Urinary bladder (tissue), 4 donors: ENCODE data around the gene SBK2. TPM values are rescaled to one million over a fixed set of nuclear protein-coding genes. Genes with fewer than 3 reads are reported as not detected.
"Not testable (repeated sequence)": the region's sequence is repeated elsewhere in the genome, so short reads cannot be mapped to it uniquely, and the experiment has no call there.

ENCODE experiments used
- DNase-seq: peaks from one replicate; pipeline ENCODE4 v3.0.0-alpha.2; 2015; ENCODE audit errors: extremely low spot score
- H3K27ac ChIP-seq: one replicate; pipeline ENCODE4 v1.5.1; 2013; ENCODE audit warnings: low read depth, mild to moderate bottlenecking, moderate library complexity
- H3K36me3 ChIP-seq: one replicate; pipeline ENCODE4 v1.6.1; 2013; ENCODE audit warnings: mild to moderate bottlenecking, moderate library complexity; ENCODE audit not compliant: insufficient read depth
- H3K4me1 ChIP-seq: one replicate; pipeline ENCODE4 v1.6.1; 2013; ENCODE audit warnings: mild to moderate bottlenecking, moderate library complexity; ENCODE audit not compliant: insufficient read depth
- H3K4me3 ChIP-seq: one replicate; pipeline ENCODE4 v1.5.1; 2013; ENCODE audit warnings: low read depth, low read length
- WGBS: extraction: QIAGEN DNeasy Blood & Tissue Kit; methylation state at CpG from one replicate; pipeline ENCODE4 v1.1.7; 2013; 5-methylcytosine and 5-hydroxymethylcytosine counted together
- polyA plus RNA-seq: library from polyadenylated mRNA; stranded (reverse); fragments of 200-250 nt; gene quantifications from one replicate; pipeline ENCODE4 v1.2.3, GENCODE V29; 2013
- total RNA-seq: library from RNA; depleted of rRNA; stranded (reverse); fragments of >200 nt; gene quantifications from one replicate; pipeline ENCODE4 v1.2.3, GENCODE V29; 2014
- donor health status: healthy with polysubstance abuse.
- donor health status: healthy.

Gene SBK2
- total and polyA plus RNA-seq, 2 donors, result not detected

- Histone ChIP-seq H3K4me1 (no peaks in the 10 kb centered on the region), H3K36me3 (peaks cover 3% of the 10 kb centered on the region), H3K4me3 (no peak overlapping the region), H3K27ac (no peak overlapping the region)
- no peak for DNase-seq
- WGBS, result 90% methylated on average over 5 of the region's 5 CpGs
Measured at GRCh38 chr19:55576746-55577145, 39.8 kb upstream of the SBK2 start.

- 90% methylated on average over 6 of the region's 6 CpGs for WGBS
- H3K36me3 ChIP-seq, DNase-seq, H3K27ac ChIP-seq, H3K4me1 ChIP-seq, H3K4me3 ChIP-seq: not testable (repeated sequence)
Measured at GRCh38 chr19:55573929-55574328, 37.0 kb upstream of the SBK2 start.

GRCh38 chr19:55569477-55569876 is 32.5 kb upstream of the SBK2 start:
- DNase-seq, H3K4me3 ChIP-seq, H3K27ac ChIP-seq, H3K4me1 ChIP-seq, H3K36me3 ChIP-seq: not testable (repeated sequence)
- WGBS, result 91% methylated on average over 5 of the region's 5 CpGs

GRCh38 chr19:55567708-55568328 is 30.9 kb upstream of the SBK2 start:
- no peaks in the 10 kb centered on the region for H3K36me3 ChIP-seq
- no peak overlapping the region for H3K27ac ChIP-seq
- H3K4me1 ChIP-seq, result no peaks in the 10 kb centered on the region
- DNase-seq, result no peak
- no peak overlapping the region for H3K4me3 ChIP-seq

GRCh38 chr19:55566823-55567222 is 29.9 kb upstream of the SBK2 start:
- no peaks in the 10 kb centered on the region for H3K36me3 ChIP-seq
- H3K4me3 ChIP-seq, result no peak overlapping the region
- no peak overlapping the region for H3K27ac ChIP-seq
- H3K4me1 ChIP-seq, result no peaks in the 10 kb centered on the region
- WGBS, result 27% methylated on average over 9 of the region's 9 CpGs
- no peak for DNase-seq

GRCh38 chr19:55563261-55563690 is 26.3 kb upstream of the SBK2 start:
- WGBS, result 35% methylated on average over 12 of the region's 12 CpGs
- Histone ChIP-seq H3K4me3 (no peak overlapping the region), H3K27ac (no peak overlapping the region), H3K36me3 (no peaks in the 10 kb centered on the region), H3K4me1 (no peaks in the 10 kb centered on the region)
- DNase-seq, result no peak

GRCh38 chr19:55559684-55560083 is 22.8 kb upstream of the SBK2 start:
- Histone ChIP-seq H3K4me1 (no peaks in the 10 kb centered on the region), H3K4me3 (no peak overlapping the region), H3K27ac (no peak overlapping the region), H3K36me3 (no peaks in the 10 kb centered on the region)
- 79% methylated on average over 9 of the region's 9 CpGs for WGBS
- no peak for DNase-seq

- Histone ChIP-seq H3K4me3 (no peak overlapping the region), H3K4me1 (peaks cover under 1% of the 10 kb centered on the region), H3K27ac (no peak overlapping the region), H3K36me3 (no peaks in the 10 kb centered on the region)
- no peak for DNase-seq
- WGBS, result 79% methylated on average over 8 of the region's 8 CpGs
Measured at GRCh38 chr19:55554741-55555152, 17.8 kb upstream of the SBK2 start.

GRCh38 chr19:55554302-55554701 is 17.4 kb upstream of the SBK2 start:
- DNase-seq, result no peak
- Histone ChIP-seq H3K36me3 (no peaks in the 10 kb centered on the region), H3K4me1 (peaks cover 2% of the 10 kb centered on the region), H3K27ac (no peak overlapping the region), H3K4me3 (no peak overlapping the region)
- 89% methylated on average over 9 of the region's 9 CpGs for WGBS

GRCh38 chr19:55553217-55554182 is 16.6 kb upstream of the SBK2 start:
- Histone ChIP-seq H3K36me3 (no peaks in the 10 kb centered on the region), H3K27ac (no peak overlapping the region), H3K4me1 (peaks cover 2% of the 10 kb centered on the region), H3K4me3 (no peak overlapping the region)
- 49% methylated on average over 13 of the region's 13 CpGs for WGBS
- DNase-seq, result no peak

GRCh38 chr19:55552620-55553019 is 15.7 kb upstream of the SBK2 start:
- H3K36me3 ChIP-seq, result no peaks in the 10 kb centered on the region
- no peak overlapping the region for H3K4me3 ChIP-seq
- 48% methylated on average over 13 of the region's 13 CpGs for WGBS
- peaks cover 2% of the 10 kb centered on the region for H3K4me1 ChIP-seq
- no peak overlapping the region for H3K27ac ChIP-seq
- no peak for DNase-seq

- DNase-seq, result no peak
- Histone ChIP-seq H3K4me1 (peaks cover 2% of the 10 kb centered on the region), H3K36me3 (no peaks in the 10 kb centered on the region), H3K27ac (no peak overlapping the region), H3K4me3 (no peak overlapping the region)
- WGBS, result 65% methylated on average over 5 of the region's 5 CpGs
Measured at GRCh38 chr19:55552206-55552605, 15.3 kb upstream of the SBK2 start.

- H3K36me3 ChIP-seq, result no peaks in the 10 kb centered on the region
- H3K27ac ChIP-seq, result no peak overlapping the region
- peaks cover 2% of the 10 kb centered on the region for H3K4me1 ChIP-seq
- 38% methylated on average over 7 of the region's 7 CpGs for WGBS
- DNase-seq, result no peak
- no peak overlapping the region for H3K4me3 ChIP-seq
Measured at GRCh38 chr19:55550321-55550650, 13.4 kb upstream of the SBK2 start.
